Muscle layer of colon (tissue), 2 donors: ENCODE results near the gene TGFBR3L.
"Not testable (repeated sequence)": the region's sequence is repeated elsewhere in the genome, so short reads cannot be mapped to it uniquely, and the experiment has no call there.

Source experiments
- H3K27ac ChIP-seq: one replicate; pipeline ENCODE4 v1.7.0; 2013; ENCODE audit warnings: low read depth, mild to moderate bottlenecking, low read length, moderate library complexity
- H3K27me3 ChIP-seq, 2 donors: one replicate each; pipeline ENCODE4 v1.7.0; 2013; ENCODE audit warnings: low read length in 2 of 2, mild to moderate bottlenecking in 2 of 2; ENCODE audit not compliant: insufficient read depth in 2 of 2, control insufficient read depth in 1 of 2
- H3K36me3 ChIP-seq: one replicate; pipeline ENCODE4 v1.7.0; 2013; ENCODE audit warnings: mild to moderate bottlenecking, low read length; ENCODE audit not compliant: insufficient read depth
- H3K4me1 ChIP-seq: one replicate; pipeline ENCODE4 v1.7.0; 2013; ENCODE audit warnings: mild to moderate bottlenecking, low read length; ENCODE audit not compliant: insufficient read depth
- H3K4me3 ChIP-seq, 2 donors: one replicate each; pipeline ENCODE4 v1.7.0; 2013; ENCODE audit warnings: low read length in 2 of 2, low read depth in 1 of 2, mild to moderate bottlenecking in 1 of 2, moderate library complexity in 1 of 2
- H3K9ac ChIP-seq: one replicate; pipeline ENCODE4 v1.7.0; 2013; ENCODE audit warnings: low read length
- H3K9me3 ChIP-seq: one replicate; pipeline ENCODE4 v1.7.0; 2013; ENCODE audit warnings: mild to moderate bottlenecking, low read length
- donor health status: abdominal sarcoma.
- donor health status: Adenocarcinoma of cecum.

The TGFBR3L gene

GRCh38 chr19:7928334-7928706 lies 13.7 kb downstream of the TGFBR3L start:
- Histone ChIP-seq H3K4me3 (peak overlapping the region in 1 of 2 donors; percentile 42), H3K27me3 (no peaks in the 10 kb centered on the region), H3K4me1 (peaks cover 62% of the 10 kb centered on the region), H3K36me3 (peaks cover 33% of the 10 kb centered on the region), H3K9ac (peak overlapping the region; percentile 82), H3K9me3 (no peaks in the 10 kb centered on the region), H3K27ac (peak overlapping the region; percentile 84)

- Histone ChIP-seq H3K9ac (peak overlapping the region; percentile 82), H3K4me1 (peaks cover 59% of the 10 kb centered on the region), H3K36me3 (peaks cover 40% of the 10 kb centered on the region), H3K4me3 (peak overlapping the region in 1 of 2 donors; percentile 42), H3K27me3 (no peaks in the 10 kb centered on the region), H3K9me3 (no peaks in the 10 kb centered on the region), H3K27ac (peak overlapping the region; percentile 84)
Measured at GRCh38 chr19:7928741-7929701, 14.4 kb downstream of the TGFBR3L start.

GRCh38 chr19:7930030-7930429 lies 15.4 kb downstream of the TGFBR3L start:
- not testable (repeated sequence) for H3K9me3 ChIP-seq, H3K27me3 ChIP-seq, H3K4me3 ChIP-seq
- Histone ChIP-seq H3K36me3 (peaks cover 48% of the 10 kb centered on the region), H3K4me1 (peaks cover 59% of the 10 kb centered on the region), H3K9ac (peak overlapping the region; percentile 11), H3K27ac (peak overlapping the region; percentile 87)

GRCh38 chr19:7930765-7931164 lies 16.1 kb downstream of the TGFBR3L start:
- Histone ChIP-seq H3K27ac (peak overlapping the region; percentile 87), H3K9ac (peak overlapping the region; percentile 11), H3K36me3 (peaks cover 55% of the 10 kb centered on the region), H3K4me3 (no peak overlapping the region), H3K4me1 (peaks cover 59% of the 10 kb centered on the region), H3K9me3 (no peaks in the 10 kb centered on the region), H3K27me3 (no peaks in the 10 kb centered on the region)

GRCh38 chr19:7931221-7932061 lies 16.8 kb downstream of the TGFBR3L start:
- no peak overlapping the region for H3K4me3 ChIP-seq
- H3K4me1 ChIP-seq = peaks cover 56% of the 10 kb centered on the region
- no peaks in the 10 kb centered on the region for H3K27me3 ChIP-seq
- no peaks in the 10 kb centered on the region for H3K9me3 ChIP-seq
- H3K27ac ChIP-seq = peak overlapping the region; percentile 88
- H3K36me3 ChIP-seq = peaks cover 62% of the 10 kb centered on the region
- peak overlapping the region; percentile 11 for H3K9ac ChIP-seq

- Histone ChIP-seq H3K36me3 (peaks cover 68% of the 10 kb centered on the region), H3K4me1 (peaks cover 46% of the 10 kb centered on the region), H3K27me3 (no peaks in the 10 kb centered on the region), H3K9ac (no peak overlapping the region), H3K4me3 (no peak overlapping the region), H3K9me3 (no peaks in the 10 kb centered on the region), H3K27ac (peak overlapping the region; percentile 24)
Measured at GRCh38 chr19:7932276-7932929, 17.8 kb downstream of the TGFBR3L start.

GRCh38 chr19:7932930-7933300 lies 18.3 kb downstream of the TGFBR3L start:
- H3K27ac ChIP-seq = peak overlapping the region; percentile 24
- no peak overlapping the region for H3K4me3 ChIP-seq
- no peak overlapping the region for H3K9ac ChIP-seq
- peaks cover 41% of the 10 kb centered on the region for H3K4me1 ChIP-seq
- no peaks in the 10 kb centered on the region for H3K27me3 ChIP-seq
- H3K36me3 ChIP-seq = peaks cover 69% of the 10 kb centered on the region
- H3K9me3 ChIP-seq = no peaks in the 10 kb centered on the region

- Histone ChIP-seq H3K36me3 (peaks cover 74% of the 10 kb centered on the region), H3K9me3 (no peaks in the 10 kb centered on the region), H3K4me3 (no peak overlapping the region), H3K4me1 (peaks cover 36% of the 10 kb centered on the region), H3K27ac (no peak overlapping the region), H3K9ac (no peak overlapping the region), H3K27me3 (no peaks in the 10 kb centered on the region)
Measured at GRCh38 chr19:7933411-7933810, 18.8 kb downstream of the TGFBR3L start.

- no peak overlapping the region for H3K9ac ChIP-seq
- H3K36me3 ChIP-seq = peaks cover 75% of the 10 kb centered on the region
- peaks cover 30% of the 10 kb centered on the region for H3K4me1 ChIP-seq
- H3K9me3 ChIP-seq = no peaks in the 10 kb centered on the region
- H3K4me3 ChIP-seq = no peak overlapping the region
- H3K27me3 ChIP-seq = no peaks in the 10 kb centered on the region
- H3K27ac ChIP-seq = no peak overlapping the region
Measured at GRCh38 chr19:7933828-7934725, 19.4 kb downstream of the TGFBR3L start.

- Histone ChIP-seq H3K27ac (no peak overlapping the region), H3K9ac (no peak overlapping the region), H3K27me3 (no peaks in the 10 kb centered on the region), H3K4me1 (peaks cover 23% of the 10 kb centered on the region), H3K4me3 (no peak overlapping the region), H3K36me3 (peaks cover 76% of the 10 kb centered on the region), H3K9me3 (no peaks in the 10 kb centered on the region)
Measured at GRCh38 chr19:7934766-7935165, 20.1 kb downstream of the TGFBR3L start.
